ENCODE data around the gene NAV2.

Gene NAV2

GRCh38 chr11:19821993-19822392, 109.4 kb downstream of the NAV2 start:
- DNase-seq (ENCODE audit: low read depth): no peak
- TF ChIP-seq CTCF (conservative IDR thresholded peaks at IDR 0.05; ENCODE audit: control insufficient read depth, insufficient read depth, low read depth, low read length): no peak
- no peak overlapping the region for H3K4me3 ChIP-seq (ENCODE audit: control insufficient read depth, low read depth, low read length)

- no peak for TF ChIP-seq CTCF (conservative IDR thresholded peaks at IDR 0.05; ENCODE audit: control insufficient read depth, insufficient read depth, low read depth, low read length)
- no peak for DNase-seq (ENCODE audit: low read depth)
- no peak overlapping the region for H3K4me3 ChIP-seq (ENCODE audit: control insufficient read depth, low read depth, low read length)
Measured at GRCh38 chr11:19822531-19822930, 109.9 kb downstream of the NAV2 start.

GRCh38 chr11:19826606-19827005, 114.0 kb downstream of the NAV2 start:
- no peak for TF ChIP-seq CTCF (conservative IDR thresholded peaks at IDR 0.05; ENCODE audit: control insufficient read depth, insufficient read depth, low read depth, low read length)
- no peak for DNase-seq (ENCODE audit: low read depth)
- no peak overlapping the region for H3K4me3 ChIP-seq (ENCODE audit: control insufficient read depth, low read depth, low read length)

GRCh38 chr11:19827399-19828135, 114.9 kb downstream of the NAV2 start:
- TF ChIP-seq CTCF (conservative IDR thresholded peaks at IDR 0.05; ENCODE audit: control insufficient read depth, insufficient read depth, low read depth, low read length): no peak
- no peak overlapping the region for H3K4me3 ChIP-seq (ENCODE audit: control insufficient read depth, low read depth, low read length)
- peak; percentile 28 for DNase-seq (ENCODE audit: low read depth)

GRCh38 chr11:19828382-19829108, 115.9 kb downstream of the NAV2 start:
- peak; percentile 22 for DNase-seq (ENCODE audit: low read depth)
- TF ChIP-seq CTCF (conservative IDR thresholded peaks at IDR 0.05; ENCODE audit: control insufficient read depth, insufficient read depth, low read depth, low read length): no peak
- H3K4me3 ChIP-seq (ENCODE audit: control insufficient read depth, low read depth, low read length): no peak overlapping the region

- DNase-seq (ENCODE audit: low read depth): no peak
- no peak for TF ChIP-seq CTCF (conservative IDR thresholded peaks at IDR 0.05; ENCODE audit: control insufficient read depth, insufficient read depth, low read depth, low read length)
- no peak overlapping the region for H3K4me3 ChIP-seq (ENCODE audit: control insufficient read depth, low read depth, low read length)
Measured at GRCh38 chr11:19829109-19829837, 116.6 kb downstream of the NAV2 start.
